Measurements from ENCODE around the gene CHST15.

Gene CHST15

DNA sequence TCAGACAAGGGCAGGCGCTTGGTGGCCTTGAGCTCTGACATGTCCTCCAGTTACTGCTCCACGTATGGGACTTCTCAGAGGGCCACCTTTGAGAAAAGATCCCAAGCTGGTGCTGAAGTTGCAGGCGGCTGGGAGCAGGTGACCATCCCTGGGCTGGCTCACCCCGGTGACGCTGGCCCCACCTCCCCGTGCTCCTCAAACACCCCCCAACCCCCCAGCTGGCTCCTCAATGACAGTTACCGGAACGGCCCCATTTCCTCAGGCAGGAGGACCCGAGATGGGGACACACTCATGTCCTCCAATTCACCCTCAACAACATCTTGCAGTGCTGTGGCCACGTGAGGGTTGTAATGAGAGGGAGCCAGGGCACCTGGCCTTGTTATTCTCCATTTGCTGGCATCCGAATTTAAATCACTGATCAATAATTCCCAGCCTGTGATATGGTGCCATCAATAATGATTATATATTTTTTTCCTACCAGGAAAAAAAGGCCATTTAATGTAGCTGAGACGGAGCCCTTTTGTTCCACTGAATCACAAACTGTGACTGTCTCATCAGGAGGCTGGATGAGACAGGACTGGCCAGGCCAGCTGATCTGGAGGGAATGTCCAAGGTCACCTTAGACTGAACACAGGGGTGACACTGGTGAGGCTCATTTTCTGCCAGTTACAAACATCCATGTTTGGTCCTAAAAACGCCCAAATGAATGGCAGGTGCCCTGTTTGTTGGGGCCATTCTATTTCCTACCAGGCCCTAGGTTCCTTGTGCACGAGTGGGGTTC is 64.5 kb downstream of the CHST15 start:
- no peak for DNase-seq (ENCODE audit: low read depth)

DNA sequence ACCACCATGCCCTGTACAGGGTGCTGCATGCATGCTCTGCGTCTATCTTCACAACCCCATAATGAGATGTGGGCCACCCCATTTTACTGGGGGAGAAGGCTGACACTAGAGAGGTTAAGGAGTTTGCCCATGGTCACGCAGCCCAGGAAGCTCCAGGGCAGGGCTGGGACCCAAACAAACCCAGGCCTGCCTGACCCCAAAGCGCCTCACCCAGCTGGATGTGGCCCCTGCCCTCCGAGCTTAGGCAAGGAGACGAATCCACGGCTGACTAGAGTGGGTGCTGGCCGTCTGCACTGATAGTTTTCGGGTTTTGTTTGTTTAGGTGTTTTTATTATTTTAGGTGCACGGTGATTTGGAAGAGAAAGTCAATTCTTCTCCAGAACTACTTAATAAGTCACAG is 65.7 kb downstream of the CHST15 start:
- DNase-seq (ENCODE audit: low read depth): no peak

DNA sequence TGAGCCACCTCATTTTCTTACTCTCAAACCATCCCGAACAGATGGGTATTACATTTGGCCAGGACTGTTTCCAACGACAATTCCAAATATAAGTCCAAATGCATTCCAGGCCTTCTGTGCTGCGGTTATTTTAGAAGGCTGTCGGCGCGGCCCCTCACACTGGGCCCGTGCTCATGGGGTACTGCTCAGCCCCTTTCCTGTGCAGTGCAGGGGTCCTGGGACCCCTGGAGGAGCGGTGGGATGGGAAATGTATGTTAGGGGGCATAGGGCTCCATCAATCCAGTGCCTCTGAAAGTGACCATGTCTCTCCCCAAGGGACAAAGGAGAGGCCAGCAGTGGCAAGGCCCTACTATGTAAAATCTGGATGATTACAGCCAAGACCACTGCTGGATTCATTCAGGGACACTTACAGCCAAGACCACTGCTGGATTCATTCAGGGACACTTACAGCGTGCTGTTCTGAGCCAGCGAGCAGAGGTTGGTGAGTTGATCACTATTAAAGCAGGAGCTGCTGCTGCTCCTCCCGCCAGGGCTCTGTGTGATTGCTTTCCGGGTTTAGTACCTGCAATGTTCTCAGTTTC is 66.3 kb downstream of the CHST15 start:
- no peak for DNase-seq (ENCODE audit: low read depth)

DNA sequence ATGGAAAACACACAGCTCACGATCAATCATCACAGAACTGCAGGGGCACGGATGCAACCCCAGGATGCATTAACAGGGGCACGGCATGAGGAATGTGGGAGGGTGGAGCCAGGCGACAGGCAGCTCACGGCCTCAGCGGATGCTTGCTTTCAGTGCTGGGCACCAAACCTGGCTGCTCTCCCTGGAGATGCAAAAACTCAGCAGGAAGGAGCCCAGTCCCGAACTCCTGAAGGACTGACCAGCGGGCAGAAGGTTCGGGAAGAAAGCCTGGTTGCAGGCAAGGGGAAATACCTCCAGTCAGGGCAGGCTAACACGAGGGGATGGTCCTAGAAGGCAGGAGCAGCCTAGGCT is 66.8 kb downstream of the CHST15 start:
- DNase-seq (ENCODE audit: low read depth): no peak

DNA sequence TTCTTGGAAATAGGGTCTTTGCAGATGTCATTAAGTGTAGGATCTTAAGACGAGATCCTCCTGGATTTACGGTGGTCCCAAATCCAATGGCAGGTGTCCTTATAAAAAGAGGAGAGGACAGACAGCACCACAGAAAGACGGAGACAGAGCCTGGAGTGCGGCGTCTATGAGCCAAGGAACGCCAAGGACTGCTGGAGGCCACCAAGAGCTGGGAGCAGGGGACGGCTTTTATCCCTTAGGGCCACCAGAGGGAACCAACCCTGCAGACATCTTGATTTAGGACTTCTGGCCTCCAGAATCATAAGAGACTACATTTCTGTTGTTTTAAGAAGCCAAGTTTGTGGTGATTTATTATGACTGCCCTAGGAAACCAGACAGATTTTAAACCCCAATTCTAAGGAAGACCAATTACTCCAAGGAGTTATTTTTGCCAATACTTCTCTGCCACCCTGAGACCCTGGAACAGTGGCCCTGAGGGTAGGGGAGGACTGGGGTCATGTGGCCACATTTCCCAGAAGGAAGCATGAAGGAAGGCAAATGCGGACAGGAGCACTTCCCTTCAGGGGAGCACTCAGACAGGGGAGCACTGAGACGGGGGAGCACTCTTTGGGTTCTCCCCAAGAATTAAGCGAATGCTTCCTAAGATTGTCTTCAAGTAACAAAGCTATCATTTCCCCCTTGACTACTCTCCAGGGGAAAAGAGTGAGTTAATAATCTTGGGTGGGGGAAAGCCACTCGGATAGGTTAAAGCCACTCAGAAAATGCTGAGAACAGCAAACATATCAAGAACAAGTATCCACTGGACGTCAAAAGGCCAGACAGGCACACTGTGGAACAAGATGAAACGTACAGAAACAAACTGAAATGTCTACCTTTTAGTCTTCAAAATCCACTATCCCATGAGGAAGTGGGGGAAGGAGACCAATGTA is 67.5 kb downstream of the CHST15 start:
- DNase-seq (ENCODE audit: low read depth): no peak

DNA sequence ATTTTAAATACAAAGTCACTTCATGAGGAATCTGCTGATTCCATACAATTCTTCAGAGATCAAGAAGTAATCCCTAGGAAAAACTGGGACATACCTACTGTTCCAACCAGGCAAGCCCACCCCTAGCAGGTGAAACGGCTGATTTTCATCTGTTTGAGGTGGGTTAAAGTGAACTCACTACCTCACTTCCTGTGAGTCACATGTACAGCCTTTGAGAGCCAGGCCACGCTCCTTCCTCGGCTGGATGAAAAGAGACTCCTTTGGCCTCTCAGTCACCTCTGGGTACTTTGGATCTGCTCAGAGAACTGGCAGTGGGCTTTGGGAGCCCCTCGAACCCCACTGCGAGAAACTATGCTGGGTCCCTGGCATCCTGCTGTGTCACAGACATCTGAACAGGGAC is 68.2 kb downstream of the CHST15 start:
- DNase-seq (ENCODE audit: low read depth): no peak

DNA sequence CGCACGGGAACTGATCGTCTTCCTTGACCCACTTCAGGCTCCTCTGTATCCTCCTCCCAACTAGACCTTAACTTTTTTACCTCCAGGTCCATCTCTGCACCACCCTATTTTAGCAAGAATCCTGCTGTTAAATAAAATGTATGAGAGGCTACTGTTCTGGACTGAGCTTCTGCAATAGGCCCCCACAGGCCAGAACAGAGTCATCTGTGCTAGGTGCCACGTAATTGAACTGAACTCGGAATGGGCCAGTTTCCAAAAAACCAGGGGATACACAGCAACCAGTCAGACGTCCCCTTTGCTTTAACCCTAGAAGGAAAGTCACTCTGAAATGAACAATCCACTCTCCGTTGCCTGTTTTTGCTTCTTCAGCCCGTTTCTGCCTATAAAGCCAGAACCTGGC is 71.3 kb downstream of the CHST15 start:
- no peak for DNase-seq (ENCODE audit: low read depth)

DNA sequence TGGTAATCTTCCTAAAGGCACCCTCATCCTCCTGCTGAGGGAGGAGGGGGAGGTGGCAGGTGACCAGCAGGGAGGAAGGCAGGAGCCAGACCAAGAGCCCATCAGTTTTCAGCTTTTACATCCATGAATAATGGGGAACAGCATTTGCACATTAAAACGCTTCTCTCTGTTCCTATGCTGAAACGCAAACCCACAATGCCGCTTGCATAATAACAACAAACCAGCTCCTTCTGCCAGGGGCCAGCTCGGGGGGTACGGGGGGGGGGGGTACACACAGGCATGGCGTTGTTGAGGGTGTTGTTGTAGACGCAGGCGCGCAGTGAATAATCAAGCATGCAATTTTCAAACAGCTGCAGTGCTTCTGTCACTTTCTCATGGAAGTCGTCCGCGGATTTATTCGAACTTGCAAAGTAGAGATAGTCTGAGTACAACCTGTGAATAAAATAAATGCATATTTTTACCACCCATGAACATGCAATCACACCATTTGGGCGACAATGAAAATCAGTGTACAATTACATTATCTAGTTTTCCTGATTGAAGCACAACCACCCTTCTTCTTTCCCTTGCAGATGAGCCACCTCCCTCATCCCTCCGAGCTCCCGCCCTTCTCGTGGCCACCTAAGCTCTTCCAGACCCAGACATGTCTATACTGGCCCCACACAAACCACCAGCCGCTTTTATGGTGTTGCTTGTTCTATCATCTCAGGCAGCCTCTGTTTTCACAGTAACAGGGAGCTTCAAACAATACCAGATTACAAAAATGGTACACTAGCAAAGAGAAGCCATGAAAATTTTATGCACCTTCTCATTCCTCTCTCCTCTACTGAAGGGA is 72.2 kb downstream of the CHST15 start:
- DNase-seq (ENCODE audit: low read depth): no peak

DNA sequence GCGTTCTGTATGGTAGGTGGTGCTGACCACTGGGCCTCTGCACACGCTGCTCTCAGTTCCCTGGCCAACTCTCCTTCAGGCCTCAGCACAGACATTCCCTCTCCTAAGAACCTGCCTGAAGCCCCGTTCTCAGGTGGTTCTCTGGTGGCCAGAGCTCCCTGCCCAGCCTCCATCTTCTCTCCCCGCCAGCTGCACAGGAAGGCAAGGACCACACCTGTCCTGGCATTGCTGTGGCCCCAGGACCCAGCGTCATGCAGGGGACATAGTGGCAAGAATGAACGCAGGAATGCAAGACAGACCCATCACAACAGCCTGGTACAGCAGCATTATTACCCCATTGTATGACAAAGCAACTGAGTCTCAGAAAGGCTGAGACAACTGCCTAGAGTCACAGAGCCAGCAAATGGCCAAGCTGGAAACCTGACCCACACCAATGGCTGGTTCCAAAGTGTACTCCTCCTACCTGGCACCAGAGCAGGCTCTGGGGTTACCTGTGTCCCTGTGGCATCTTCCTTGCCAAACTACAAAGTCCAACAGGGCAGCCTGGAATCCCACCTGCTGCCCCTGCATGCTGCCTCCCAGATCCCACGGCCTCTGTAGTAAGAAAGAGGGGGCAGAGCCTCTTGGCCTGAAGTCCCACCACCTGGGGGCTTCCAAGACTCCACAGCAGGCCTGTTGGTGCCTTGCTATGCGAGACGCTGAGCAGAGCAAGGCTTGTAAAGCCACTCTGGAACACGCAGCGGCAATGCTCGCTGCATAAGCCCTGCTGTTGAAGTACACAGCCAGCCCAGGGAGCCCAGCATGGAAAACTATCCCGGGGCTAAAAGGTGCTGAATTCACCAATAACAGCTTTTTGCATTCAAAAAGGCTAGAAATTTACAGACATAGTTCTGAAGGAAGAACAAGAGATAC is 73.3 kb downstream of the CHST15 start:
- no peak for DNase-seq (ENCODE audit: low read depth)

DNA sequence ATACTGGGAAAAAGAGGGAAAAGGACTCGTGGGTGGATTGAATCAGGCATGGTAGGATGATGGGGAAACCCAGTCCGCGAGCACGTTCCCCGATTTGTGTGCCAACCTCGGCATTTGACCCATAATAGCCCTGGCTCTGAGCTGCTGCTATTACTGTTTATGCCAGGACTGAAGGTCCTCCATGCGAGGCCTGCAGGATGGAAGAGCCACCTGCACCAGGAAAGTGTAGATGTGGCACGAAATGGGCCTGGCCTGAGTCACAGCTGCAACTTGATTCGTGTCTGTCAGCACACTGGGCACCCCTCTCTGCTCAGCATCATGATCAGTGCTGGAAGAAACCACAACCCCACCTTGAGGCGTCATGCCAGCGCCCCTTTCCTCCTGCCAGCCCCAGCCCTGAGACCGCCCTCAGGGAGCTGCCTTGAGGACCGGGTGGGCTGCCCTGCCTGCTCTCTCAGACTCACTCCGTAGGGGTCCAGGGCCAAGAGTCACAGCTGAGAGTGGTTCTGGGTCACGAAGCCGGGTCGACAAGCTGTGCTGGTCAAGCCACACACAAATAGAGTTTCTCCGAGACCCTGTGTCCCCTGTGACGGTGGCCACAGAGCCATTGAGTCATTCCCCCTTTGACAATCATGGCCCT is 74.4 kb downstream of the CHST15 start:
- DNase-seq (ENCODE audit: low read depth): no peak

DNA sequence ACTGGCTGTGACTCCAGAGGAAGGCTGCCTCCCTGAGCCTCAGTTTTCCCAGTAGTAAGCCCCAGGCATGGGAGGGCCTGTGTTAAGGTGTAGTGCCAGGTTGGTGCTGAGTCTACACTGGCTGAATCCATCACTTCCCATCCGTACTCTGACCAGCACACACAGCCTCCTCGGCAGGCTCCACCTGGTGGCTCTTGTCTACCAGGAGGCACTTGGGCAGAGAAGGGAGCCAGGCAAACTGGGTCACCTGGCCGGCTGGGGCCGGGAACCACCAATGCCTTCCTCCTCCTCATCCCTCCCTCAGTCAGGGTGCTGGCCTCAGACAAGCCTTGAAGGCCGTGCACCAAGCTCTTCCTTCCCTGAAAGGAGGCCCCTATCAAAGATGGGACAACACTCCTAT is 75.7 kb downstream of the CHST15 start:
- no peak for DNase-seq (ENCODE audit: low read depth)

DNA sequence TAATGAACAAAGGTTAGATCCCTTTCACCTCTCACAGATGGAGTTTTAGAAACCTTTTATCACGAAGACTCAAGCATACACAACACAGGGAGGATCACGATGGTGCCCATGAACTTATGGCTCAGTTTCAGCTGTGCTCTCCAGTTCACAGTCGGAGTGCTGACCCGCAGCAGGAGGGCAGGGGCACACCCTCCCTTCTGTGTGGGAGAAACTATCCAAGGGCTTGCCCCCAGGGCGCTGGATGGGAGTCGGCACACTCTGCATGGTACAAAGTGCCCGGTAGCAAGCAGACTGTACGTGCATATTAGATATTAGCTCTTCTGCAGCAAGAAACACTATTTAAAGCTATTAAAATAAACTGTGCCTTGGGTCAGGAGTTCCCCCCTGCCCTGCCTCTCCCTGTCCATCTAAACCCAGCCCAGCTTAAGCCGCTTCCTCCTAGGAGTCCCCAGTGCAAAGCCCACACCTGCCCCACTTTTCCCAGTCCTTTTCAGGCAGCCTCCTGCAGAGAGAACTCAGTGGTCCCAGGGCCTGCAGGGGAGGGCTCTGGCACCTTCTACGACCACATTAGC is 76.5 kb downstream of the CHST15 start:
- no peak for DNase-seq (ENCODE audit: low read depth)

DNA sequence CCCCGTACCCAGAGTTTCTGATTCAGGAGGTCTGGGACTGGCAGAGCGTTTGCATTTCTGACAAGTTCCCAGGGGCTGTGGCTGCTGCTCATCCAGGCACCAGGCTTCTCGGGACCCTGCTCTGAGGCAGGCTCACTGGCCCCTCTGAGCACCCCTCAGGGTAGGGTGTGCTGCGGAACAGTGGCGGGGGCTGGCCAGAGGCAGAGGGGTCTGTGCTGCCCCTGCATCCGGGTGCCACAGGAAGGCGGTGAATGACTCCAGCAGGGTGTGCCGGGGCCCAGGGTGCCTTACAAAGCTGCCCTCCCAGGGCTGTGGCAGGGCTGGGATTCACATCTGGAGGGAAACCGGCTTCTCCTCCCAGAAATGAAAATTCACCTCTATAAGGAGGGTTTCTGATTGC is 77.4 kb downstream of the CHST15 start:
- no peak for DNase-seq (ENCODE audit: low read depth)

DNA sequence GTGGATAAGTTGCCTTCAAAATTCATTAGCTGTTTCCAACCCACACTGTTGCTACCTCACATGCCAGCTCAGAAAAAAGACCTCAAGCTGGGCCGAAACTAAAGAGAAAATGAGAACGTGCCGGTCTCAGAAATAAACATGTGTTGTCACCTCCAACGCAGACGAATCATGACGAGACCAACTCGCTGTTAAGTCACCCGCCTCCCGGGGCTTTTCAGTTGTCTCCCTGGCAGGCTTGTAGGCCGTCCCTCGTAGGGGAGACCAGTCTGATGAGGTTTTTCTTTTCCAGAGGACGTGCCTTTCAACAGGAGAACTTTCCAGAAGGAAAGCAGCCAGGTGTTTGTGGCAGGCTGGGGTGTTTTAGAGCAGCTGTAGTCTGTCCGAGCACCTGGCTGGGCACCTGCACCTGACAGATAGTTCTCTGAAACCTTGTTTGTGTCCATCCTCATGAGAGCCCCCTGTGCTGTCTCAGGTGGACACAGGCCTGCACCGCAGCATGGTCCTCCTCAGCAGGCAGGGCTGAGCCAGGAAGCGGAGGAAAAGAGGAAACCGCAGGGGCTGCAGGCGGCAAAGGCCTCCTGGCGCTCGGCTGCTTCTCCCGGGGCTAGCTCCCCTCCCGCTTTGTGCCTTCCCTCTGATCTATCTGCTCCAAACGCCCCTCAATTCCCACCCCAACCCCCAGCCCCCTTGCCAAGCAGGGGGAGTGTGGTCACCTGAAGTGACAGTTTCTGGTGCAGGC is 78.8 kb downstream of the CHST15 start:
- DNase-seq (ENCODE audit: low read depth): no peak

DNA sequence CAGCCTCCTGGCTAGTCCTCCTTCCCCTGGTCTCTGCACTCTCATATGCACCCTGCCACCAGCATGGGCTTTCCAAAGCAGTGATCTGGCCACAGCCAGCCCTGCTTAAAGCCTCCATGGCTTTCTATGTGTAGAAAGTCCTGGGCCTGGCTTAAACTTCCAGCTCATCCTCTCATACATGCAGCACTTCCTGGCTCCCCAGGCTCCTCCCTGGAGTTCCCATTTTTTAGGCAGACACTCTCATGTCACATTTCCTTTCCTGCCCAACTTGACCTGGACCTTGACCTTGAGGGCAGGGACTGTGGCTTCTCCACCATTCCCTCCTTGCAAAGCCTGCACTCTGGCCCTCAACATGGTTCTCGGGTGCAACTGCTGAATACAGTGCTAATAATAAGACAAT is 79.5 kb downstream of the CHST15 start:
- no peak for DNase-seq (ENCODE audit: low read depth)

DNA sequence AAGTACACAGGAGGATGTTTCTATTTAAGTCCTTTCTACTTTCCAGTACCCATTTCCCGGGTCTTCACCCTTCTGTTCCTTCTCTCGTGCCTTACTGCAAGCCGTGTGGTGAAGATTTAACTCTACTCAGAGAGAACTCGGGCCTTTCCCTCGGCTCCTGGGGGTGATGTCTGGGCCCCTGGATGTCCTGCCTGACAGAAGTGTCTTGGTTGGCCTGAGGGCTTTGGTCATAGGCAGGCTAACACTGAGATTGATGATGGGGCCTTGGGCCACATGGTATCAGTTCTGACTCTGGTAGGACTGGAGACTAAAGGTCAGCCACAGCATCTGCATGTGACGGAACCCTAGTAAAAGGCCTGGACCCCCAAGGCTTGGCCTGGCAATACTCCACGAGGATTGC is 80.4 kb downstream of the CHST15 start:
- DNase-seq (ENCODE audit: low read depth): no peak

DNA sequence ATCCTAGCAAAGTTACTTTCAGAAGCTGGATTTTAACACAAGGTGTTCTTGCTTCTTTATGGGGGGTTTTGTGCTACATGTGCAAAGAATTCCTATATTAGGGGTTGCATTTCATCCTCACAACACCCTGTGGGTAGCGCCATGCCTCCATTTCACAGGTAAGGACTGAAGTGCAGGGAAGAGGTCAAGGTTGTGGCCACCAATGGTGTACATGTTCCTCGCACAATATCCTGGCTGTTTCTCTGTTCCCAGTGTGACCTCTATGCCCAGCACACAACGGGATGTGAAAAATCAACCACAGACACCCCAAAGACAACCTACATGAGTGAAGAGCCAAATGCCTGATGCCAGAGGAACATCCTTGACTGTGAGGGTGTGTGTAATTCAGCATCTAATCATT is 80.8 kb downstream of the CHST15 start:
- DNase-seq (ENCODE audit: low read depth): no peak

DNA sequence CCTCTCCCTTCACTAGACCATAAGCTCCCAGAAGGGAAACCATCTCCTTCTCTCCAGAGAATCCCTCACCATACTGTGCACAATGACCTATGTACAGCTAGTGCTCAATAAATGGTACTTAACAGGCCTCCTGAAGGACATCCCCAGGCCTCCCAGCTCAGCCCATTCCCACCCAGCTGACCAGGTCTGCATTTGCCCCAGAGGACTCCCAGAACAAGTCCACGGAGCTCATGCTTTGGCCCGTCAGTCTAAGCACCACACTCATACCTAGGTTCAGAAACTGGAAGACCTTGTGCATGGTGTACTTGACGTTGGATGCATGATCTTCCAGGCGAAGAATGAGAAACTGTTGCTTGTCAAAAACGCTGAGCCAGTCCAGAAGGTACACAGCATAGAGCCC is 81.3 kb downstream of the CHST15 start:
- DNase-seq (ENCODE audit: low read depth): no peak

DNA sequence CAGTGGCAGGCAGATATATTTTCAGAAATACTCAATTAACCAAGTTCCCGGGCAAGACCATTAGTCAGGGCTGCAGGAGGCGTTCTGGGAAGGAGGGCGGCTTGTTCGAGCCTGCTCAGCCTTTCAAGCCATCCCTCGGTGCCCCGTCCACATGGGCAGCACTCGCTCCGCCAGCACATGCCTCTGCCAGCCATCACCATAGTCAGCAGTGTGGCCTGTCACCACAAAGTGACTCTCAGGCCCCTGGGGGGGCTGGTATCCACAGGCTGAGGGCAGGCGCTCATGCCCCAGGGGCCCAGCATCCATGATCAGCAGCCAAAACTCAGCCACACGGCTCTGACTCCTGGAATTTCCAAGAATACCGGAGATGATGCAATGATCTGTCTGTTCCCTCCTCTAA is 81.9 kb downstream of the CHST15 start:
- DNase-seq (ENCODE audit: low read depth): no peak
